ENCODE results near the gene FRAT2.

Gene FRAT2

DNA sequence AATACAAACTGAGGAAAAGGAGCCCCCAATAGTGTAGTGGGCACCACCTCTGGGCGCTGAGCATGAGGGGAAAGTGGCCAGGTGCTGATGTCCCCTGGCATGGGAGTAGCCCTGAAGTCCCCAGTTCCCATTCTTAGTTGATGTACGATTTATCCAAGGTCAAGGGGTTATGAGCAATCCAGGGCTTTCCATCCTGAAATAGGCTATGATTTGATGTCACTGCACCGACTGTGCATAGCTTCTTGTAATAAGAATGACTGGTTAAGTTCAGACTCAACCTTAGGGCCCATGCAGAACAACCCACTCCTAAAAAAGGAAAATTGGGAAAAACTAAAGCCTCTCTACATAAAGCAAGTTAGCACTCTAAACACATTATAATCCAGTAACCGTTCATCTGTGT, 11.0 kb downstream of the FRAT2 start:
- no peak for DNase-seq

DNA sequence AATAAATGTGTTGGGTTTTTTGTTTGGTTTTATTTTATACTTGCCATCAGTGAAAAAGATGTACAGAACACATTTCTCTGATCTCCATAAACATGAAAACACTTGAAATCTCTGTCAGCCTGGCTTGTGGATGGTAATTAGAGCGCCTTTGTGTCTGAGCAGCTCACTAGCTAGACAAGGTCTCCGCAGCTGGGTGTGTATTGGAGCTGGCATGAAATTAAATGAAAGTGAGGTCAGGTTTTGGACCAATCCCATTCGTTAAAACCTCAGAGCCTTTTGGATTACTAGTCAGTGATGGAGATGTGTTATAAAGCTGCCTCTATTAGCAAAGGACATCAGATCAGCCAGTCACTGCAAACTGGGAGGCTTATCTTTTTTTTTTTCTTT, 12.7 kb downstream of the FRAT2 start:
- no peak for DNase-seq

DNA sequence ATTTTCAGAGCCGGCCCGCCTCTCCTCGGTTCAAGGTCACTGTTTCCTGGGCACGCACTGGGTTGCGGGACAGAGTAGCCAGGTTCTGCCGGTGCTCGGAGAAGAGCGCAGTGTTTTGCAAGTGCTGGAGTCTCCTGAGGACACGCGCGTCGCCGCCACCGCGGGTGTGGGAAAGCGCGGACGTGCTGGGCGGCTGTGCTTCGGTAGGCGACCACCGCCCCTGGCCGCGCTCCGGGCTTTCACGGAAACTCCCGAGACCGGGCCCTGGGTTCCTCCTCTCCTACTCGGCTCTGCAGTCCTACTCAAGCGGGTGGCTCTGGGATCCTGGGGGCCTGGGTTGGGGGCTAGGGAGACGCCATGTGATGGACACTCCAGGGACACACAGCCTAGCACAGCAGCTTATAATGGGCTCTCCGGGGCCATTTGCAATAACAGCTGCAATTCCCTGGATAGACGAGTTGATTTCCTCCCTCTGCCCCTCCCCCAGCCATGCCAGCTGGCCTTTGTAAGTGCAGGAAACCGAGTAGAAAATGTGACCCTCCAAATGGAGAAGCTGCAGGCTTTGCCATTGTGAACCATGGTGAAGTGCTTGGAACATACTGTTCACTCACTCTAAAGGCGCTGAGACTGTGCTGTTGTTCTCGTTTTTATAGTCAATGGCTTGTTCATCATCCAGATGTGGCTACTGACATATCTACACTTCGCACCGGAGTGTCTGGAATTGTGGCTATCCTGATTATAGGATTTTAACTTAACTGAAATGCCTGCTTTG, 13.3 kb downstream of the FRAT2 start:
- peak; percentile 13 for DNase-seq

DNA sequence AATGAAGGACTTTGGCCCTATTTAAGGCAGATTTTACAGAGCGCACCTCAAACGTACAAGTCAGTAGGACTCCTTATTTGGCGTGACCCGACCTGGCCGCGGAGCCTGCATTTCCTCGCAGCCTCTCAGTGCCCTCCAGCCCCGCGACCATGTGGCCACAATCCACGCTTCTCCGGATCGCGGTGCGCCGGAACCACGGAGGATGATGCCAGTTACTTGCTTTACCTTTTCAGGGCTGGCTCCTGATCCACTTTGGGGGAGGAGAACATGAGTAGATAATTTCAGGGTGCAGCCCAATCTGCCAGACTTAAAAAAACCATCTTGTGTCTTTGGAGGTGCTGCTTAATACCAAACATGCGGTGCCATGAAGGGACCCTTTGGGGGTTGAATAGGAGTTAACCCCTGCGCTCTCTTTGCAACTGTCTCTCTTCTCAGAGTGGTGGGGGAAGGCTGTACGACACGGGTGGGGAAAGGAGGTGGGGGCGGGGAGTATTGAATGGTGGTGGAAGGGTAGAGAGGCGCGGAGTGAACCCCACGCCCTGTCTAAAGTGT, 14.0 kb downstream of the FRAT2 start:
- DNase-seq = peak; percentile 23

DNA sequence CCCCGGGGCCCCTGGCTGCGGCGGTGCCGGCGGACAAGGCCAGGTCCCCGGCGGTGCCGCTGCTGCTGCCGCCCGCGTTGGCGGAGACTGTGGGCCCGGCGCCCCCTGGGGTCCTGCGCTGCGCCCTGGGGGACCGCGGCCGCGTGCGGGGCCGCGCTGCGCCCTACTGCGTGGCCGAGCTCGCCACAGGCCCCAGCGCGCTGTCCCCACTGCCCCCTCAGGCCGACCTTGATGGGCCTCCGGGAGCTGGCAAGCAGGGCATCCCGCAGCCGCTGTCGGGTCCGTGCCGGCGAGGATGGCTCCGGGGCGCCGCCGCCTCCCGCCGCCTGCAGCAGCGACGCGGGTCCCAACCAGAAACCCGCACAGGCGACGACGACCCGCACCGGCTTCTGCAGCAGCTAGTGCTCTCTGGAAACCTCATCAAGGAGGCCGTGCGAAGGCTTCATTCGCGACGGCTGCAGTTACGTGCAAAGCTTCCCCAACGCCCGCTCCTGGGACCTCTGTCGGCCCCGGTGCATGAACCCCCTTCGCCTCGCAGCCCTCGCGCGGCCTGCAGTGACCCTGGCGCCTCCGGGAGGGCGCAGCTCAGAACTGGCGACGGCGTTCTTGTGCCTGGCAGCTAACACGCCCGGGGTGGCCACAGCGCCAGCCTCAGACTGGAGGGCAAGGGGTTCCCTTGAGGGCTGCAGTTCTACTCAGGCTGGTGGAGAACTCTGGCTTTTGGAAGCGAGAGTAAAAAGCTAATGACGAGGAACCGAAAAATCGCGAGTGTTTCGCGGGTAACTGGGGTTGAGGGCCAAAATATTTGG, 14.7 kb downstream of the FRAT2 start:
- DNase-seq = peak; percentile 53

DNA sequence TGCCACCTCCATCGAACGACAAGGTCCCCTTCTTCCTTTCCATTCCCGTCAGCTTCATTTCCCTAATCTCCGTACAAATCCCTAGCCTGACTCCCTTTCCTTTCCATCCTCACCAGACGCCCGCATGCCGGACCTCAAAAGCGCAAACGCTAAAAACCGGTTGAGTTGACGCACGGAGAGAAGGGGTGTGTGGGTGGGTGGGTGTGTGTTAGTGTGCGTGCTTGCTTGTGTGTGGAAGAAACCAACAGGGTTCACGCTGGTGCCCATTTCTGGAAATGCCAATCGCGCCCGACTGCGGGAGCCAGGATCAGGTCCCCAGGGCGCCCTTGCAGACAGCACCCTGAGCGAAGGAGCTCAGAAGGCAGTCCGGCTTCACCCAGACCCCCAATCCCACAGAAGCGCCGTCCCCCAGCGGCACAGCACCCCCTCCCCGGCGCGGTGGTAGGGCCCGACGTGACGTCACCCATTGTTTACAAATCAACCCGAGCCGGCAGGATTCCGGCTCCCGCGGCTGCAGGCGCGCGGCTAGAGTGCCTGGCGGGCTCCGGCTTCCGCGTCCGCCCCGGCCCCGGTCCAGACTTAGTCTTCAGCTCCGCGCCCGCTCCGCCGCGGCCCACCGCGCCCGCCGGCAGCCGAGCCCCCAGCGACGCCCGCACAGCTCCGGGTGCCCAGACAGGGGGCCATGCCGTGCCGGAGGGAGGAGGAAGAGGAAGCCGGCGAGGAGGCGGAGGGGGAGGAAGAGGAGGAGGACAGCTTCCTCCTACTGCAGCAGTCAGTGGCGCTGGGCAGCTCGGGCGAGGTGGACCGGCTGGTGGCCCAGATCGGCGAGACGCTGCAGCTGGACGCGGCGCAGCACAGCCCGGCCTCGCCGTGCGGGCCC, 15.5 kb downstream of the FRAT2 start, which contains the start of gene FRAT1:
FRAT1 (plus strand) TSS at position 500 of the 880 bp plus-strand sequence; CDS start at position 683, 183 bp downstream.
- DNase-seq = peak; percentile 83

DNA sequence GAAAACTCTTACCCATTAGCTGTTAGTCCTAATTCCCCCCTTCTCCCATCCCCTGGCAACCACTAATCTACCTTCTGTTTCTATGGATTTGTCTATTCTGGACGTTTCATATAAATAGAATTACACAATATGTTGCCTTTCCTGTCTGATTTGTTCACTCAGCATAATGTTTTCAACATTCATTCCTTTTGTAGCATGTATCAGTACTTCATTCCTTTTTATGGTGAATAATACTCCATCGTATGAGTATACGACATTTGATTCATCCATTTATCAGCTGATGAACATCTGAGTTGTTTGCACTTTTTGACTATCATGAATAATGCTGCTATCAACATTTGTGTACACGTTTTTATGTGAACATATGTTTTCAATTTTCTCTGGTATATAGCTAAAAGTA, 19.9 kb downstream of the FRAT2 start:
- DNase-seq = no peak

DNA sequence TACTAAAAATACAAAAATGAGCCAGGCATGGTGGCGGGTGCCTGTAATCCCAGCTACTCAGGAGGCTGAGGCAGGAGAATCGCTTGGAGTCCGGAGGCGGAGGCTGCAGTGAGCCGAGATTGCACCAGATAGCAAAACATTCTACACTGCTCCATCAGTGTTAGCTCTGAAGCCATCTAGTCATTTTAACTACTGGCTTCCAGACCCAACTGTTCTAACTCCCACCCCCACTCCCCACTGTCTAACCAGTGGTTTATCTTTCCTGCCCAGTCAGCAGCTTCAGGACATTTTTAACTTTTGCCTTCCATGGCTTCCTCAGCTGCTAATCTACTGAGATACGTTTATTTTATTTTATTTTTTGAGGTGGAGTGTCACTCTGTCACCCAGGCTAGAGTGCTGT, 21.6 kb downstream of the FRAT2 start:
- DNase-seq = no peak

DNA sequence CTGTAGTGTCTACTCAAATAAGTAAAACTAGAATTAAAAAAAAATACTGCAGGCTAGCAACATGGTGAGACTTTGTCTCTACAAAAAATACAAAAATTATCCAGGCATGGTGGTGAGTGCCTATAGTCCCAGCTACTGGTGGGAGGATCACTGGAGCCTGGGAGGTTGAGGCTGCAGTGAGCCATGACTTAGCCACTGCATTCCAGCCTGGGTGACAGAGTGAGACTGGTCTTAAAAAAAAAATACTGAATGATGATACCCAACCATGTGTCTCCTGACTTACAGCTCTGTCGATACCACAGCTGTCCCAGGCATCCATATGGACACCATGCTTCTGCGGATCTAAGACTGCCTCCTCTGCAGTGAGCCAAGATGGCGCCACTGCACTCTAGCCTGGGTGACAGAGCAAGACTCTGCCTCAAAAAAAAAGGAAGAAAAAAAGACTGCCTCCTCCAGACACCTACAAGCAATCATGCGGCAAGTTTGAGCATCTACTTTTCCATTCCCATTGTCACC, 23.4 kb downstream of the FRAT2 start:
- no peak for DNase-seq

DNA sequence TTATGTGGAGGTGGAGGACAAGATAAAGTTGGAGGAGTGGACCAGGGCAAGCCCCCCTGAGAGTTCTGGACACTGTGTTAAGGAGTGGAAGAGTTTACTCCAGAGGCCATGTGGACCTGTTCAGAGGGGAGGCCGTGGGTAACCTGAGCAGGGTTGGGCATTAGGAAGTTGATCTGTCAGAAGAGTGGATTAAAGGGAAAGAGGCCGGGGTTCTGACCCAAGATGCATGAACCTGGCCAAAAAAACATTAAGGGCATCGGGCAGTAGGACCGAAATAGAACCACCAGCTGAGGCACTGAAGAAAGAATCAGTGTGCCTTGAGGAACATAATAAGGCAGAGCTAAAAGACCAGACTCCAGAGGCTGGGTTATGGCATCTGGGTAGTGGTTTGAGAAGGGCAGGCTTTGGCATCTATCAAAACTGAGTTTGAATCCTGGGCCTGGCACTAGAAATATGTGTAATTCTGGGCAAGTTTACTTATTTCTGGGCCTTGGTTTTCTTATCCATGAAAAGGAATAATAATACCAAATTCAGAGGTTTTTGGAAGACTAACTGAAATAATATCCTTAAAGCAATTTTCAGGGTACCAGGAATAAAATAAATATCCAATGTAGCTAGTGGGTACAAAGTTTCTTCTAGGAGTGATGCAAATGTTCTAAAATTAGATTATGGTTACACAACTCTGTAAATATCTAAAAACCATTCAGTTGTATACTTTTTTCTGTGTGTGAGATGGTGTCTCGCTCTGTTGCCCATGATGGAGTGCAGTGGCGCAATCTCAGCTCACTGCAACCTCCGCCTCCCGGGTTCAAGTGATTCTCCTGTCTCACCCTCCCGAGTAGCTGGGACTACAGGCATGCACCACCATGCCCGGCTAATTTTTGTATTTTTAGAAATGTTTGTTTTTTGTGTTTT, 26.4 kb downstream of the FRAT2 start:
- DNase-seq = no peak

DNA sequence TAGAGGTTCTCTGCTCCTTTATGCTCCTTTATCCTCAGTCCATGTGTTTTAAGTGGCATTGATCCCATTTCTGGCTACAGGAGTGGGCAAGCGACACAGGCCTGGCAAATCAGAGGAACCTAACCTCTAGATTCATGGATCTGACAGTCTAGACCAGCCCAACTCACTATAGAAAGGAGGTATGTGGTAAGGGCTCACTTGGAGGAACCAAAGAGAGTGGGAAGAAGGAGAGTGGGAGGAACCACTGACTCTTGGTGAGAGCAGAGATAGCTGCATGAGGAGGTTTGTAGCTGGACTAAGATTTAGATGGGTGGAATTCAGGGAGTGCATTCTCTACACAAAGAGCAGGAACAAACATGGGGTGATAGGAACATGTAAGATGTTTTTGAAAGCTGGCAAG, 27.1 kb downstream of the FRAT2 start:
- no peak for DNase-seq

DNA sequence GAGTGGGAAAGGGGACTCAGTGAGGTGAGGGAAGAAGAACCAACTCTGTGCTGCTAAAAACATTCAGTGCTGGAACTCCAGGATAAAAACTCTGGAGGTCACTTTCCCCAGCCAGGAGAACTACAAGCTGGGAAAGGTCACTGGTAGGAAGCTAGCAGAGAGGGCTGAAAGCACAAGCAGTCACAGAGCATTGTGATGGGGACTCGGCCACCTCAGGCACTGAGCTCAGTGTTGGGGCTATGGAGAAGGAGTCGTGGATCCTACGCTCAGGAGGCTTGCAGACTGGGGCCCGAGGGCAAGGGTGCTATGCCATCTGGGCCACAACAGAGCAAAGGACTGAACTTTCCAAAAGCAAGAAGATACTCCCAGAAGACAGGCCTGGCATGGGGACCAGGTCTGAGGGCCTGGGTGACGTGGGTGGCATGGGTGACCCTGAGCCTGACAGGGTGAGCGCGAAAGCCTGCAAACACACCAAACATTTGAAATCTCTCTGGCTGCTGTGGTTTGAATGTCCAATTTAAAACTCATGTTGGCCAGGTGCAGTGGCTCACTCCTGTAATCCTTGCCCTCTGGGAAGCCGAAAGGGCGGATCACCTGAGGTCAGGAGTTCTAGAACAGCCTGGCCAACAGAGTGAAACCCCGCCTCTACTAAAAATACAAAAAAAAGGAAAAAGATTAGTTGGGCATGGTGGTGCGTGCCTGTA, 32.3 kb downstream of the FRAT2 start:
- no peak for DNase-seq

DNA sequence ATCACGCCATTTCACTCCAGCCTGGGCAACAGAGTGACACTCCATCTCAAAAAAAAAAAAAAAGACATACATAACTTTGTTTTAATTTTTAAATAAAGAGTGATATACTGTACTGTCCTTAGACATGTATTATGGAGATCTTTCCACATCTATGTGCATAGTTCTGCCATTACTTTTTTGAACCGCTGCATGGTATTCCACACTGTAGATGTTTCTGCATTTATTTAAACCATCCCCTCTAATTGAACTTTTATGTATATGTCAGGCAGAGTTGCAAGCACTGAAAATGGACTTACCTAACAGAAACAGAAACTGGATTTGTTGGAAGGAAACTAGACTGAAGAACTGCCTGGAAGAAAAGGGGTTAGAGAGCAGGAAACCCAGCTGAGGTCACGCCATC, 33.5 kb downstream of the FRAT2 start:
- no peak for DNase-seq

DNA sequence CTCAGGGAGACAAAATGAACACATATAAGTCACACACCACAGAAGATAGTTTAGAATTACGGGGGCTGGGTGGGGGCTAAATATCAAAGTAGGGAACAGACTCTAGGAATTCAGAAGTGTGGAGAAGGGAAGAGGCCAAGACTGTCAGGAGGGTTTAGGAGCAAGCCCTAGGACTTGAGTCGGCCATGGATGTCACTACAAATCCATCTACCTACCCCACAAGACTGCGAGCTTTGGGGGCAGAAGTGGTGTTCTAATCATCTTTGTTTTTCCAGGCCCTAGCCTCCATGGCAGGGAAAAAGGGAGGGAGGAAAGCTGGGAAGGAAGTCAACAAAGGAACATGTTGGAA, 36.3 kb downstream of the FRAT2 start:
- DNase-seq = no peak

DNA sequence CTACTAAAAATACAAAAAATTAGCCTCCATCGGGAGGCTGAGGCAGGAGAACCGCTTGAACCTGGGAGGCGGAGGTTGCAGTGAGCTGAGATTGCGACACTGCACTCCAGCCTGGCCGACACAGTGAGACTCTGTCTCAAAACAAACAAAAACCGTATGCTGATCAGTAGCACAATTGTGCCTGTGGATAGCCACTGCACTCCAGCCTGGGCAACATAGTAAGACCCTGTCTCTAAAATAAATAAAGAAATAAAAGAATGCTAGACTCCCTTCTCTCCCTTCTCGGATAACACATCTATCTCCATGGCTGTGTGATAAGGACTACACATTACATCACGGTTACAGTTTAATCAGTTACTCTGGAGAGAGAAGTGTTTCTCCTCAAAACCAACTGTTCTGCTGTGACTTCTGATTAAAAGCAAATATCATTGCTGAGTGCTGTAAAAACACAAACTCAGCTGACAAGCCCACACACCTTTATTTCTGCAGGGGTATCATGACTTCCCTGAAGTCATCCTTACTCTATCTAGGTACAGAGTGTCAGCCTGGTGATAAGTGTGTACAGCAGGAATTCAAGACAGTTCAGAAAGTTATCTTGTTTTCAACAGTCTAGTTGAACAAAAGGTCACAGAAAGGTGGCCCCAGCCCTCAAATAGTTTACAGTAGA, 36.8 kb downstream of the FRAT2 start:
- DNase-seq = no peak

DNA sequence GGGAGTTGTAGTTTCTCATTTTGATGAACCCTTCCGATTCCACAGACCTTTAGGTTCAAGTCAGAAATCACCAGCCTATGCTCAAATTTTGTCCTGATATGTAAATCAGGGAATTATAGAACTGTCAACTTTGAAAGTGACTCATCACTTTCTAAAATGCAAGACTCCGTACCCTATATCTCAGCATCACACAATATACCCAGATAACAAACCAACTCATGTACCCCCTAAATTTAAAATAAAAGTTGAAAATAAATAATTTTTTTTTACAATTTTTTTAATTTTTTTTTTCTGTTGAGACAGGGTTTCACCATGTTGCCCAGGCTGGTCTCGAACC, 41.7 kb downstream of the FRAT2 start:
- DNase-seq = no peak

DNA sequence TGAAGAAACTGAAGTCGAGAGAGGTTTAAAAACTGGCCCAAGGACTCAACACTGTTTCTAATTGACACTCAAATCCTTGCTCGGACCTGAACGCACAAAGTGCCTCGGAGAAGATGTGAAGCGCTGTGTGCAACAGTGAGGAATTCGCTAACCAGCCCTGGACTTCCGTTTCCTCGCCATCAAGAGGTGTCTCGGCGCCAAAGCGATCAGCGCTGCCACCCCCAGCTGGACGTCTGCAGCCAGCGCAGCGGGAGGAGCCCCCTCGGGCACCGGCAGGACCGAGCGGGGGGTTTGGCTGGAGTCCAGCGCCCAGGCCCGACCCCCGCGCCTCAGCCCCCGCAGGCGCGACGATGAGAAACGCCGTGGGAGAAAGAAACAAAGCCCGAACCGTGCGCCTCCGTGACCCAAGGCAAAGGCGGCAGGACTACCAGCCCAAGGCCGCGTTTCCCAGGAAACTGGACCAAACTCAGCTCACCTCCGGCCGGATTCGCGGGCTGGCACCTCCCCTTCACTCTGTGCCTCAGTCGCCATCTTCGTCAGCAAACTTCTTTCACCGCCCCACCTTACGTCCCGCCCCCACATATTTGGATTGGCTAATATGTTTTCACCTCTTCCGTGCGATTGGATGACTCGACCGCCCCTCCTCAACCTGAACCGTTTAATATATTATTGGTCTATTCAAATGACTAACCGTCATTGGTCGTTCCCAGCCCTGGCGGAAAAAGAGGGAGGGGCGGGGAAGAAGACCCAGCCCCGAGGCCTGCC, 42.2 kb downstream of the FRAT2 start, which contains the start of gene ARHGAP19:
ARHGAP19 (minus strand) TSS at position 541 of the 765 bp plus-strand sequence; CDS start at position 531, 10 bp downstream.
- peak; percentile 38 for DNase-seq

DNA sequence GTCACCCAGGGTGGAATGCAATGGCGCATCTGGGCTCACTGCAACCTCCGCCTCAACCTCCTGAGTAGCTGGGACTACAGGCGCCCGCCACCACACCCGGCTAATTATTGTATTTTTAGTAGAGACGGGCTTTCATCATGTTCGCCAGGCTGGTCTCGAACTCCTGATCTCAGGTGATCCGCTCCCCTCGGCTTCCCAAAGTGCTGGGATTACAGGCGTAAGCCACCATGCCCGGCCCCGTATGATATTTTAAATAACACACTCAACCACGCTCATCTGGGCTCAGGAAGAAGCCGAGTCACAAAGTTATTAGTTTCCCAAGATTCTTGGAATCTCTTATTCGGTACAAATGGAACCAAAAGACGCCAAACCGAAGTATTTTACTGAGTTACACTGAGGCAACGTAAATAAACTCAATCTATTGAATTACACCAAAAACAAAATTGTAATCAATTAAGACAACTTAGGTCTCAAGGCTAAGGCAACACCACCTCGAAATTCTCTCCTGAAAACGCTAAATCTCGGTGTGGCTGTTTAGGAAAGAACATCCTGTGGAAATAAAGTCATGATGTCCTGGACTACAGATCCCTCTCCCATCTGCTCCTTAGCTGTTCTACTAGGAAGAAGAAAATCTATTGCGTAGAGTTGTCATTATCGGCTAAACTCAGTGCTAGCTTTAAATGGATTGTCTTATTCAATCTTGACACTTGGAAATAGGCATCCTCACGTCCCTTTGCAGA, 43.0 kb downstream of the FRAT2 start:
- no peak for DNase-seq
